Skeletal muscle tissue (tissue), 4 donors: ENCODE data around the gene ZRANB1. TPM values are rescaled to one million over a fixed set of nuclear protein-coding genes. Genes with fewer than 3 reads are reported as not detected.

Experiments
- H3K27ac ChIP-seq: one replicate; pipeline ENCODE4 v1.7.0; 2013; ENCODE audit warnings: mild to moderate bottlenecking, low read depth, low read length, inconsistent platforms
- H3K27me3 ChIP-seq, 3 donors: one replicate each; pipeline ENCODE4 v1.7.0; 2013; ENCODE audit warnings: low read length in 3 of 3; ENCODE audit not compliant: control insufficient read depth in 3 of 3, insufficient read depth in 3 of 3
- H3K36me3 ChIP-seq, 3 donors: one replicate each; pipeline ENCODE4 v1.7.0; 2013; ENCODE audit warnings: low read length in 3 of 3; ENCODE audit not compliant: control insufficient read depth in 3 of 3, insufficient read depth in 3 of 3
- H3K4me1 ChIP-seq, 3 donors: one replicate each; pipeline ENCODE4 v1.7.0; 2013; ENCODE audit warnings: low read length in 3 of 3, mild to moderate bottlenecking in 3 of 3; ENCODE audit not compliant: control insufficient read depth in 3 of 3, insufficient read depth in 3 of 3
- H3K4me3 ChIP-seq, 3 donors: one replicate each; pipeline ENCODE4 v1.7.0; 2013; ENCODE audit warnings: low read length in 3 of 3
- H3K9ac ChIP-seq, 3 donors: one replicate each; pipeline ENCODE4 v1.7.0; 2013; ENCODE audit warnings: low read length in 3 of 3, mild to moderate bottlenecking in 3 of 3, moderate library complexity in 2 of 3, low read depth in 1 of 3
- H3K9me3 ChIP-seq, 3 donors: one replicate each; pipeline ENCODE4 v1.7.0; 2013; ENCODE audit warnings: low read length in 3 of 3; ENCODE audit not compliant: control insufficient read depth in 3 of 3
- total RNA-seq: library from RNA; depleted of rRNA; stranded (reverse); fragments of >200 nt; gene quantifications from one replicate; pipeline ENCODE4 v1.2.3, GENCODE V29; 2014
- donor health status: Osteomylitis.

The ZRANB1 gene
- total RNA-seq, 1 donor from 2014 or later = 36.5 TPM

DNA sequence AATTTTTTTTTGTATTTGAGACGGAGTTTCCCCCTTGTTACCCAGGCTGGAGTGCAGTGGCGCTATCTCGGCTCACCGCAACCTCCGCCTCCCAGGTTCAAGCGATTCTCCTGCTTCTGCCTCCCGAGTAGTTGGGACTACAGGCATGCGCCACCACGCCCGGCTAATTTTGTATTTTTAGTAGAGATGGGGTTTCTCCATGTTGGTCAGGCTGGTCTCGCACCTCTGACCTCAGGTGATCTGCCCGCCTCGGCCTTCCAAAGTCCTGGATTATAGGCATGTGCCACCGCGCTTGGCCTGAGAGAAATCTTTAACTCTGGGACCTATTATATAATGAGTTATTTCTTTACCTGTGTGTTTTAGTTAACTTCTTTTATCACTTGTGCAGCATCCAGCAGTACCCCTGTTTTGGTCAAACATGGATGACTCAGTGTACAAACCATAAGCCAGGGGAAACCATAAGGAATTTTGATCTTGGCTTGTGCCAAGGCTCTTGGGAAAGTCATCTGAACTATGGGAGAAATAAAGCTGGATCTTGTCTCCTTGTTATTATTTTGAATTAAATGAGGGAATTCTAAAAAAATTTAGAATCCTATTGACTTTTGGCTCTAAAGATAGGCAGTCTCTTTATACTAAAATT lies 23.6 kb upstream of the ZRANB1 start:
- Histone ChIP-seq H3K27me3 (no peaks in the 10 kb centered on the region), H3K4me1 (peaks cover 13 to 22% (median 20%) of the 10 kb centered on the region in 3 donors), H3K27ac (peak overlapping the region; percentile 99), H3K9me3 (no peaks in the 10 kb centered on the region), H3K36me3 (peaks cover 0 to 3% (median 0%) of the 10 kb centered on the region in 3 donors), H3K9ac (peak overlapping the region; percentile 98 to 99 (median 98)), H3K4me3 (peak overlapping the region; percentile 86 to 93 (median 91))

- Histone ChIP-seq H3K4me1 (peaks cover 13 to 21% (median 20%) of the 10 kb centered on the region in 3 donors), H3K27me3 (no peaks in the 10 kb centered on the region), H3K36me3 (peaks cover 0 to 3% (median 0%) of the 10 kb centered on the region in 3 donors), H3K9ac (peak overlapping the region in 2 of 3 donors; percentile 36 to 98), H3K9me3 (no peaks in the 10 kb centered on the region), H3K27ac (peak overlapping the region; percentile 99), H3K4me3 (peak overlapping the region; percentile 86 to 93 (median 91))
Measured at GRCh38 chr10:124918906-124919305, 23.0 kb upstream of the ZRANB1 start.

DNA sequence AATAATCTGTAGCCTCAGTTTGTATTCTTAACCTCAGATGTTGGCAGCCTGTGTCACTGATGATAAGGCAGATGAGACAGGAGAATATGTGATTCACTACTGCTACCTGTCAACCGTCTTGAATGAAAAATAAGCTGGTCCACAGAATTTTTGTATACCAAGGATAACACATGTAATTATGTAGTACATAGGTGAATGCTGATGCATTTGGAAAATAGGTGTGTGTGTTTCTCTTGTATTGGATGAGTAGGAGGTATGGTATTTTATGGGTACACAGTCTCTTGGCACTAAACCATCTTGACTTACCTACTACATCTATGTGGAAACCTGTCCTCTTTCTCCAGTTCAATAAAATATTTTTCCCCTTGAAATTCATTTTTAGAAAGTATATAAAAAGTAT lies 20.7 kb upstream of the ZRANB1 start:
- Histone ChIP-seq H3K36me3 (peaks cover 0 to 3% (median 0%) of the 10 kb centered on the region in 3 donors), H3K27ac (no peak overlapping the region), H3K4me3 (no peak overlapping the region), H3K4me1 (peaks cover 9 to 22% (median 15%) of the 10 kb centered on the region in 3 donors), H3K27me3 (no peaks in the 10 kb centered on the region), H3K9me3 (no peaks in the 10 kb centered on the region), H3K9ac (no peak overlapping the region)

GRCh38 chr10:124923684-124924083 lies 18.2 kb upstream of the ZRANB1 start:
- Histone ChIP-seq H3K36me3 (peaks cover 0 to 3% (median 0%) of the 10 kb centered on the region in 3 donors), H3K27ac (no peak overlapping the region), H3K27me3 (no peaks in the 10 kb centered on the region), H3K4me3 (no peak overlapping the region), H3K4me1 (peaks cover 8 to 26% (median 9%) of the 10 kb centered on the region in 3 donors), H3K9me3 (no peaks in the 10 kb centered on the region), H3K9ac (no peak overlapping the region)

- Histone ChIP-seq H3K9ac (no peak overlapping the region), H3K27me3 (no peaks in the 10 kb centered on the region), H3K4me1 (peaks cover 0 to 11% (median 0%) of the 10 kb centered on the region in 3 donors), H3K4me3 (no peak overlapping the region), H3K36me3 (peaks cover 0 to 3% (median 0%) of the 10 kb centered on the region in 3 donors), H3K9me3 (no peaks in the 10 kb centered on the region), H3K27ac (no peak overlapping the region)
Measured at GRCh38 chr10:124926548-124926947, 15.4 kb upstream of the ZRANB1 start.

DNA sequence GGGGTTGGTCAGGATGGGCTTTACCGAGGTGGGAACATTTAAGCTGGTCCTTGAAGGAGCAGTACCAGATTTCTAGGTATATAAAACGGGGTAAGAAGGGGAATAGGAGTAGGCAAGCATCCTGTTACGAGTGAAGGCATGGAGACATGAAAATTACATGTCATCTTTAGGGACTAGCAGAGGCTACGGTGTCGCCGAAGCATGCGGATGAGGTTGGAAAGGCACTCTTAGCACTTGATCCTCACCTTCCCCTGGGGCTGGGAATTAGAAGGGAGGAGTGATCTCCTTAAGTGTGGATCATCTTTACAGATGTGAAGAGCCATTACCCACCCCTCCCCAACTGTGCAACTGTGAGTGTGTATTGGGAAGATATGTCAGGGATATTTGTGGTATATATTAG lies 13.8 kb upstream of the ZRANB1 start:
- H3K9me3 ChIP-seq = no peaks in the 10 kb centered on the region
- no peaks in the 10 kb centered on the region for H3K36me3 ChIP-seq
- H3K27me3 ChIP-seq = no peaks in the 10 kb centered on the region
- H3K4me1 ChIP-seq = peaks cover 0 to 11% (median 0%) of the 10 kb centered on the region in 3 donors
- no peak overlapping the region for H3K27ac ChIP-seq
- no peak overlapping the region for H3K4me3 ChIP-seq
- no peak overlapping the region for H3K9ac ChIP-seq

GRCh38 chr10:124928545-124928944 lies 13.4 kb upstream of the ZRANB1 start:
- H3K9ac ChIP-seq = no peak overlapping the region
- no peak overlapping the region for H3K27ac ChIP-seq
- no peaks in the 10 kb centered on the region for H3K9me3 ChIP-seq
- H3K4me1 ChIP-seq = peaks cover 0 to 11% (median 0%) of the 10 kb centered on the region in 3 donors
- no peak overlapping the region for H3K4me3 ChIP-seq
- H3K27me3 ChIP-seq = no peaks in the 10 kb centered on the region
- H3K36me3 ChIP-seq = no peaks in the 10 kb centered on the region

DNA sequence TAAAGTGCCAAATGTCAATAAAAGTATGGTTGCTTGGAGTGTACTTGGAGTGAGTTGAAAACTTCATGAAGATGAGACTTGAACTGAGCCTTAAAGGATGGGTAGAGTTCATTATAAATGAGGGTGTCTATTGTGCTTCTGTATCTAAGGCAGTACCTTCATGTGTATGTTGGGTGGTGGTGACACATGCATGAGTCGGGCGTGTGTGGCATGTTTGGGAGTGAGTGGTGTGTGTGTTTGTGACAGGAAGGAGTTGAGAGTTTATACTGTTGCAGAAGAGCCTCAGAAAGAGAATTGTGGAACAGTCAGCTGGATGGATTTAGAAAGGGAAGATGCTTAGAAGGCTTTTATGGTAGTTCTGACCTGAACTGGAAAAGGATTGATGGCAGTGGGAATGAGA lies 6.0 kb upstream of the ZRANB1 start:
- Histone ChIP-seq H3K36me3 (no peaks in the 10 kb centered on the region), H3K9ac (no peak overlapping the region), H3K9me3 (no peaks in the 10 kb centered on the region), H3K4me1 (peaks cover 6 to 14% (median 10%) of the 10 kb centered on the region in 3 donors), H3K4me3 (no peak overlapping the region), H3K27me3 (no peaks in the 10 kb centered on the region), H3K27ac (no peak overlapping the region)

GRCh38 chr10:124936813-124937212 lies 5.1 kb upstream of the ZRANB1 start:
- Histone ChIP-seq H3K27ac (no peak overlapping the region), H3K9ac (no peak overlapping the region), H3K27me3 (no peaks in the 10 kb centered on the region), H3K4me1 (peaks cover 6 to 14% (median 10%) of the 10 kb centered on the region in 3 donors), H3K9me3 (no peaks in the 10 kb centered on the region), H3K4me3 (no peak overlapping the region), H3K36me3 (no peaks in the 10 kb centered on the region)

- H3K27ac ChIP-seq = no peak overlapping the region
- H3K9me3 ChIP-seq = no peaks in the 10 kb centered on the region
- H3K4me1 ChIP-seq = peaks cover 23 to 29% (median 27%) of the 10 kb centered on the region in 3 donors
- no peak overlapping the region for H3K4me3 ChIP-seq
- H3K36me3 ChIP-seq = no peaks in the 10 kb centered on the region
- peak overlapping the region in 1 of 3 donors; percentile 16 for H3K9ac ChIP-seq
- no peaks in the 10 kb centered on the region for H3K27me3 ChIP-seq
Measured at GRCh38 chr10:124939290-124939689, 2.6 kb upstream of the ZRANB1 start.
